ELR (cell line): ENCODE results near the gene TBC1D9B.
A peak's percentile ranks its signal among the peaks of the same experiment; 100 is the strongest.

ENCODE experiments used
- DNase-seq: peaks from one replicate; pipeline ENCODE4 v3.0.0-alpha.2; 2015; ENCODE audit warnings: low read depth

Gene TBC1D9B

DNA sequence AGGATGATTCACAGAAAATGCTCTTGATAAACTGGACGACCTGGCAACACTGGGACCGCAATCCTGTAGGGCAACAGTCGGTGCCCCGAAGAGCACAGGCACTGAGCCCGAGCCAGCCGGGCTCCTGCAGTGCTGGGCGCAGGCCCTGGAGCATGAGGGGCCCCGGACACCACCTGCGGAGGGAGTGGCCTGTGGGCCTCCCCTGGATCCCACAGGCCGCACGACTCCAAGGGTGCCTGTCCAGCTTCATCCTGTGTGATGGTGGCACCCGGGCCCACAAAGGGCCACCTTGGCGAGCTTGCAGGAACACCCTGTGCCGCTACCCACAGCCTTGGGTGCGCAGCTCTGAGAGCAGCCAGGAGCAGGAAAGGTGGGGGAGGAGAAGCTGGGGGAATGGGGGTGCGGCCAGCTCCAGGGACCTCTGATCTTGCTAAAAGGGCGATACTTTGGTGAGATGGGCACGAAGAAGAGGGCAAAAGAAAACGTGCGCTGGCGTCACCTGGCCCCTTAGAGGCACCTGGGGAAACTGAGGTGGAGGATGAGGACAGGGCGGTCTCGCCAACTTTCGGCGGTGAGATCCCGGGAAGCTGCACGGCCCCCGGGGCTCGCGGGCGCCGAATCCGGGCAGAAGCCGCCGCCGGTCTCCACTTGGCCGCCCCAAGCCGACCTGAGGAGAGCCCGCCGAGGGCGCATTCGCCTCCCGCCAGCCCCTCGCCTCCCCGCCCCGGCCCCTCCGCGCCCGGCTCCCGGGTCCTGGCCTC is 722 bp downstream of the TBC1D9B start:
- DNase-seq: peak; percentile 46

DNA sequence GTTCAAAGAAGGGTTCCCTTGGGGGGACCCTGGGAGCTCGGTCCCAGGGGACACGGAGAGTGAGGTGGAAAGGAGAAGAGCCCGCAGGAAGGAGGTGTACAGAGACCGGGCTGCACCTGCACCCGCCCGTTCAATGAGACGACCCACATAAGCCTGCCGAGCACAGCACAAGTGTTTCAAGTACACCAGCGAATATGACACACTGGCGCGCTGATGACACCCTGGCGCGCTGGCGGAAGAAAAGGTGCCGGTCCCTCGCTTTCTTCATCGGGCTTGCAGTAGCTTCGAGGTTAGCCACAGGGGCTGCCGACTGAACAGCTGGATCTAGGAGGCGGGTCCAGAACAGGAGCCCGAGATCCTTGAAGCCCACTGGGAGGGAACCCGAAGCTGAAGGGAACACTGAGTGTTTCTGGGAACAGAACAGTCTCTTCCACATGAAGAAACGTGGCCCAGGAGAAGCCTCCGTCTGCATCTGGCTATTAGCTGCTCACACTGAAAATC is 1.4 kb downstream of the TBC1D9B start:
- no peak for DNase-seq

DNA sequence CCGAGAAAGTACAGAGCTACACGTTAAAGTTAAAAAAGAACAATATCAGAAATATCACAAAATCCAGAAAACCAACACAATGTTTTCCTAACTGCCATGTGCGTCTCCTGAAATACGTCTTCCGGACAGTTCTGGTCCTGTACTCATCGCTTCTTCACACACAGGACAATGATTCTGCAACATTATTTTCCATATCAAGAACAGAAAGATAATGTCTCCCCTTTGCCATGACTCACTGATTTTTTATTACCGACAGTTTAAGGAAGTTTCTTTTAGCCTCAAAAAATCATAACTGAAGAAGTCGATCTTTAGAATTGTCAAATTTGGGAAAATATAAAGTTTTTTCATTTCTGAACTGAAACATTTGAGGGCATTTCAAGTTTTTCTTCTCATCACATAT is 2.5 kb downstream of the TBC1D9B start:
- no peak for DNase-seq

DNA sequence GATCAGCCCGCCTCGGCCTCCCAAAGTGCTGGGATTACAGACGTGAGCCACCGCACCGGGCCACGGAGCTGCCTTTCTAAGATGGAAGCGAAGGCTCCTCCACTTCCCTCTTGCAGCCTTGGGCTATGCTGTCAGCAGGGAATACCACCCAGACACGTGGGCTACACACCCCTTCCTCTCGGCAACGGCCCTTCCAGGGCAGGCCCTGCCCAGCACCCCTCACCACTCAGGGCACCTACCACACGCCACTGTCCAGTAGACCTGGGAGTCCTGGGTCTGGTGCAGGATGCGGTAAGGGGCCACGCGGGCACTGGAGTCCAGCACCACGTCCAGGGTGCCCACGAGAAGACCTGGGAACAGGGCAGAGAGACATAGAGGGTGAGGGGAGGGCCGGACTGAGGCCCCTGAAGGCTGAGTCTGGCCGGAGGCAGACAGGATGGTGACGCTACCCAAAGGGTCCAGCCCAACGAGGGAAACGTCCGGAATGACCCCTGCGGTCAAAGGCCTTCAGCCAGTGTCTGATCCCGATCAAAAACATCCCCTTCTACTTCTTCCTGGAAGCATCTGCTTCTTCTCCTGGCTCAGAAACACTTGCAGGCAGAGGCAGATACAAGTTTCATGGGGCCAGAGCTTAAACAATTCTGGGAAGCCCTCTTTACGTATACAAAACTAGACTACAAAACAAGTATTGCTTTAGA is 3.1 kb downstream of the TBC1D9B start:
- DNase-seq: no peak

DNA sequence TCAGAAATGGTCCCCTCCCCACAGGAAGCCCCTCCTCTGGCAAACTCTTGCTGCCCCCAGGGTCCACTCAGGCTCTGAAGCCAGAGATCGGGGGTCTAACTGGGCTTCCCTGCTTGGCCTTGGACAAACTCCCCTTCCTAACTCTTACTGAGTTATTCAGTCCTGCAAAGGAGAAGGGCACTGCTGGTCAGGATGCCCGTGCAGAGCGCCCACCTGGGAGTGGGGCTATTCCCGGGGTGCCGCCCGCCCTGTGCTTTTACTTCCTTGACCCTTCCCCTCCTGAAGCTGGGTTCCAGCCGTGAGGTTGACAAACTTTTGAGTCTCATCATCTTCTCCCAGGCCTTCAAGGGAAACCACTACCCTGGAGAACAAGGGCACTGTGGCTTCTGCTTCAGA is 4.9 kb downstream of the TBC1D9B start:
- no peak for DNase-seq

DNA sequence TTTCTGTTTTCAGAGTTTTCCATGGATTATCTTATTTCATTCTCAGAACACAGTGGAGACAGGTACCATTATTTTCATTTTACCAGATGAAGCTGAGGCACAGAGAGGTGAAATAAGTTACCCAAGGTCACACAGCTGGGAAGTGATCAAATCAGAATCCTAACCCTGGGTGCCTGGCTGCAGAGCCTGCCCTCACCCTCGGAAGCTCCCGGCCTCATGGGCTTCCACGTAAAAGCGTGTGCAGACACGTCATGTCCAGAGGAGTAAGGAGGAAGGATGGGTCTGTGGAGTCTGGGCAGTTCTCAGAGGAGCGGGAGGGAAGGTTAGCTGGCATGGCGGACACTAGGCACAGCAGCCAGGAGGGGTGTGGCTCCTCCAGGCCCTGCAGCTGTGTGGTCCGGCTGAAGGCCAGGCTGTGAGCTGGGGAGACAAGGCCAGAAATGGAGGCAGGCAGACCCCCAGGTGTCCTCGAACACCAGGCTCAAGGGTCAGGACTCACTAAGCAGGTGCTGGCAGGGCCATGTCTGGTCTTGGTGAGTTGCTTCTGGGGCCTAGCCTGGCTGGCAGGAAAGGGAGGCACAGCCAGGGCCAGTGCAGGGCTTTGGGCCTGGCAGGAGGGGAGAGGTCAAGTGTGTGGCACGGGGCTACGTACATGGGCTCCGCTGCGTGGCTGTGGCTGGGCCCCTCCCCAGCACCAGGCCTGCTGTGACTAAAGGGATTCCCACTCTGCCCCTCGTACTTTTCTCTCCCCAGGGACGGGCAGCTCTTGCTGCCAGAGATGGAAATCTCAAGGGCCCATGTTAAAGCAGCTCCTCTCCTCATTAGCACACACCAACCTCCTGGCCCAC is 5.6 kb downstream of the TBC1D9B start:
- no peak for DNase-seq

DNA sequence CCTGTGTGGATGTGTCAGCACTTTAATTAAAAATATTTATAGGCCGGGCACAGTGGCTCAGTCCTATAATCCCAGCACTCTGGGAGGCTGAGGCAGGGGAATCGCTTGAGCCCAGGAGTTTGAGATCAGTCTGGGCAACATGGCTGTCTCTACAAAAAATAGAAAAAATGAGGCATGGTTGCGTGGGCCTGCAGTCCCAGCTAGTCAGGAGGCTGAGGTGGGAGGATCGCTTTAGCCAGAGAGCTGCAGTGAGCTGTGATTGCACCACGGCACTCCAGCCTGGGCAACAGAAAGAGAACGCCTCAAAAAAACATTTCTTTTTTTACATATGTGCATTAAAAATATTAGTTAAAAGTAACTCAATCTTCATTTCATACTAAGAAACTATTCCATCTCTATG is 6.2 kb downstream of the TBC1D9B start:
- DNase-seq: no peak

DNA sequence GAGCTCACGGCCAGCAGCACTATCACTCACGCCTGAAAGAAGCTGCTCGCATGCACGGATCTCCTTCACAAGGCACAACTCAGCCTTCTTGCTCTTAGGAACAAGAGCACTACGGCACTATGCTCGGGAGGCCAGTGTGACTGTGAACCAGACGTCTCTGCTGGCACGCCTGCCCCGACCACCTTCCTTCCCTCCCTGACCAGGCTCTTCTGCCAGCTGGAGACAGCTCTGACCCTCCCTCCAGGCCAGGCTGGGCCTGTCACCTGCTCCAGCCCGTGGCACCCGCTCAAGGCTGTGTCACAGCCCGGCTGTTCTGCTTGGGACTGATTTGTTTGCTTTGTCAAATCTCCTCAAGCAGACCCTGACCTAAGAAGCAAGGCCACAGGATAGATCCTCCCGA is 7.0 kb downstream of the TBC1D9B start:
- DNase-seq: no peak

DNA sequence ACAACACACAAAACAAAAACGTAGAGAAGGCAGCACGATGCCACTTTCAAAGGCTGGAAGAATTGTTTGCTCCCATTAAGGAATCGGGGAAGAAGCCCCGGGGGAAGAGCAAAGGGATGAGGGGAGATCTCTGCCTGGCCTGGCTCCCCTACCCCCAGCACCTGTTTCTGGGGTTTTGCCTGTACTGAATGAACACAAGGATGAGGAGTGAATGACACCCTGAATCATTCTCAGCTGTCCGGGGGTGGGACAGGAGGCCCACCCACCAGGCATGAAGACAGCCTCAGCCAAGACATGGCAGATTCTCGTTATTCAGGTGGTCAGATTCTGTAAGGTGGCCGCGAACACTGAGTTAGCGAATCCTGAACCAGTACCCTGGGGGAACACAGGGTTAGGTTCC is 7.5 kb downstream of the TBC1D9B start:
- no peak for DNase-seq

DNA sequence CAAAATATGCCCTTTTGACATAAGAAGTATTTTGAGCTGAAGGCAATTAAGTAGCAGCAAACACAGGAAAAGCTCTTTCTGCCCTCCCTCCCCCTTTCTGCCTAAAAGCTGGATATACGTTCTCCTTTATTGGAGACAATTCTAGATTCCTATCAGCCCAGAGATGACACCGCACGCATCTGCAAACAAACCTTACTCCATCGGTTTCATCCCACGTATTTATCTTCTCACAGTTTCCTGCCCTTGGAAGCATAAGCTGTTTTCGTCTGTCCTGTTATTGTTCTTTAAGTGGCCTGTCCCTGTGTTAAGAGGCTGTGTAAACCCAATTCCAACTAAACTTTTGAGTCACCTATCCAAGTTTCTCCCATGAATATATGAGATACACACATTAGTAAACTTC is 11.8 kb downstream of the TBC1D9B start:
- no peak for DNase-seq

DNA sequence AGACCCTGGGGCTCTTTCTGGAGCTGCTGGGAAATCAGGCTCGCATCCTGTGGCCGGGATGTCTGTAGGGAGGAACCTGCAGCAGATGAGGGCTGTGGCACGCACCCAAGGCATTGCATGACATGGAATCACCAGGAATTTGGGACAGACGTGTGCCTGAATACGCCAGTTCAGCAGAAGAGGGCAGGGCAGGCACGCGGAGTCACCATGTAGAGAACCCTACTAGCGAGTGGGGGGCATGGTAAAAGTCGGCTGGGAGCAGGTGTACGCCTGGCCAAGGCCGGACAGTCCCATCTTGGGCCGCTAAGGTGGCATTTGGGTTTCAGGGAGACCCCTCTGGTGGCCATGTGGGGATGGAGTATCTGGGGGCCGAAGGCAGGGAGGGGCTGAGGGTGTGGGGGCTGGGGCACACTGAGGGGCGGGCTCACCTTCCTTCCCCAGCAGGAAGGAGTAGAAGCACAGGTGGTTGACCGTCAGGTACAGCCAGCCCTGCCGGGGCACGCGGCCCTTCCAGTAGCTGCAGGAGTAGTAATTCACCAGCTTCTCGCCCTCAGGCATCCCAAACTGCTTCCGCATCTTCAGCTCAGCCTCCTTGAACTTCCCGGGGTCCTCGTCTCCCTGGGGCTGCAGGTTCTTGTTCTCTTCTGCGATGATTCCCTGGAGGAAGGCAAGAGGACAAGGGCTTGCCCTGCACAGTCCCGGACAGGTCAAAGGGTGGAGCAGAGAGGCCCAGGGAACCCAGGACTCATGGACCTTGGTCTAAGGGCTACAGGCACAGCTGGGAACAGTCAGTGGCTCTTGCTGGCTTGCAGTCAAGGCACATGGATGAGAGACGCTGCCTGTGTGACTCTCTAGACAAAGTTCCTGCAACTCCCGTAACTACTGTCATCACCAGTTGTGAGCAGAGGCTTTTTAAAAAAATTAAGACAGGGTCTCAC is 13.5 kb downstream of the TBC1D9B start:
- DNase-seq: no peak

DNA sequence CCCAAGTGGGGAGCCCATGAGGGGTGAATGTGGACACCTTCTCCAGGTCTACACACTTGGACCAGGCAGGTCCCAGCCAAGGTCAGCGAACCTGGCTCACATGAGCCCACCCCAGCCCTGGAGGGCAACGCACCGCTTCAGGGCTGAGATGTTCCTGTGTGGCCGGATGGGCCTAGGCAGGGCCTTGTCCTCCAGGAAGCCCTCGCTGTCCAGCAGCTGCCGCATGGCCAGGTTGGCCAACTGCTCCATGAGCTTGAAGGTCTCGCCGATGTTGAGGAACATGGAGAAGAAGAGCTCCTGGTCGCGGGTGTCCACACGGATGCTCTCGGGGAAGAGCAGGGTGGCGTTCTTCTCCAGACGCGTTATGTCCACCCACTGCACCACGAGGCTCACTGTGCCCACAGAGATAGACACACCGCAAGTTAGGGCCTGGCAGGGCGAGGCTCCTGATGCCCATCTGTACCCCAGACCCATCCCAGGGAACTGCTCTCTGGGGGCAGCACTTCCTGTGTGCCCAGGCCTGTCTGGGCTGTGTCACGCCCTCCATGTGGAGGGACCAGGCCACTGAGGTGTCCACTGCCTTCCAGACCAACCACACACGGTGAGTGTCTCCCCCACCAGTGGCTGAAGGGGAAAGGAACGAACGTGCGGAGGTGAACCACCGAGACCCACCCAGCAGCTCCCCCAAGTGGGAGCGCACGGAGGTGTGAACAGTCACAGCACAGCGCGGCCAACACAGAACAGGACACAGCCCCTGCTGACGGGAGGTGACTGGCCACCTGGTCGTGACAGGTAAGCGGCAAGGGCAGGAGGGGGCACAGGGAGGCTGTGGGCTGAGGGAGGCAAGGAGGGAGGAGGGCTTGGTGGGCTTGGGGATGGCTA is 14.4 kb downstream of the TBC1D9B start:
- no peak for DNase-seq

DNA sequence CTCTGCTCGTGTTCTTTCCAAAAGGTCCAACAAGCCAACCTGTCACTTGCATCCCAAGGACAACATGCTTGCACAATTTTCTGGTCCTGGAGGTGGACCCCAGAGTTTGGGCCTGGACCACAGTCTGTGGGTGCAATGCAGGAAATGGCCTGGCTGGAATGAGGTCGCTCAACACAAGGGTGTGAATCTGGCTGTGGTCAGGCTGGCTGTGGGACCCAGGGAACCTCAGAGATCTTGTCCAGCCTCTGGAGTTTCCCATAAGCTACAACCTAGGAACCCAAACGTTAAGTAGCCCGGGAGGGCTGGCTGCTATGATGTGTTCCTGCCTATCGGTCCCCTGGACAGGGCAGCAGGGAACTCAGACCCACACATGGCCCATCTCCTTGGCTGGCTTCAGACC is 15.4 kb downstream of the TBC1D9B start:
- DNase-seq: no peak

DNA sequence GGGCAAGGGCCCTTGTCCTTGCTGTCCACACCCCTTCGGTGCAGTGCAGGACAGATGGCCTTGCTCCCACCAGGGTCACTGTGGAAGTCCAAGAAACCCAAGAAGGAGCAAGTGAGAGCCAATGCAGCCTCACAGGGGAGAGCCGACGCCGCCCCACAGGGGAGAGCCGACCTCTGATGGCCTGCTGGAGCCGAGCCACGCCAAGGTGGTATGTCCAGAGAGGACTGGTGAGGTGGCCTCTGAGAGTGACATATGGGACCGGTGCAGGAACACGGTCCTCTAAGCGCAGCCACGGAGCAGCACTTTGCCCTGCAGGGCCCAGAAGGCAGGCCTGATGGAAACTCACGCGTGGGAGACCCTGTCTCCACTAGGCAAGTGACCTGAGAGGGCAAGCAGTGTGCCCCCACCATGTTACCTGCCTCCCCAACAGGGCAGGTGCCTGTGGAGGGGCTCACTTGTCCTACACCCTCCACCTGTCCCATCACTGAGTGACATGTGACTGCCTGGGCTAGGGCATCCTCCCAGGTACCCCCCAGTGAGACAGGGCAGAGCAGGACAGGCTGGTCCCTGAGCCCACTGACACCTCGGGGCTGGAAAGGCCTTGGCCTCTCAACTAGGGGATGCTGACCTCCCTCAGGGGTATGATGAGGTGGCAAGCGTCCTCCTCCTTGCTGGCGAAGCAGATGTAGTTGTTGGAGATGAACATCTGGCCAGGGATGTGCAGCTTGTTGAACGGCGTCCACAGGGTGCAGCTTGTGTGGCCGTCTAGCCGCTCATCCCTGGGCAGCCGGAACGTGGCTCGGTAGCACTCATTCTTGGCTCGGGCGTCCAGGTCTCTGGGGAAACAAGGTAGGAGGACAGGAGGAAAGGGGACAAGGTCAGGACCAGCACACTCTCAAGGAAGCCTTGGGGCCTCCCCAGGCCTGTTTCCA is 16.7 kb downstream of the TBC1D9B start:
- no peak for DNase-seq

DNA sequence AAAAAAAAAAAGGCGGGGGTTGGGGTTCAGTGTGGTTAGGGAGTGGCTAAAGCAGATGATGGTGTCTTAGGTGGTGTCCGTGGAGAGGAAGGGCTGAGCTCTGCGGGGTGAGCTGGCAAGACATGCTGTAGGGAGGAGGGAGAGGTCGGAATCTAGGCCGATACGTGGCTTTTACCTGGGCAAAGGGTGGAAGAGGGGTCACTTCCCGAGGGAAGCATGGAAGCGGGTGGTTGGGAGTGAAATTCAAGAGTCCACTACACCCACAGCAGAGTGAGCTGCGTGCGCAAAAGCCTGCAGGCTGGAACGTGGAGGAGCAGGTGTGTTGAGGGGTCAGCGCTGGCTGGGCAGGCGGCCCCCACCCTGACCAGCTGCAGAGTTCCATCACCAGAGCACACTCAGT is 17.8 kb downstream of the TBC1D9B start:
- DNase-seq: no peak

DNA sequence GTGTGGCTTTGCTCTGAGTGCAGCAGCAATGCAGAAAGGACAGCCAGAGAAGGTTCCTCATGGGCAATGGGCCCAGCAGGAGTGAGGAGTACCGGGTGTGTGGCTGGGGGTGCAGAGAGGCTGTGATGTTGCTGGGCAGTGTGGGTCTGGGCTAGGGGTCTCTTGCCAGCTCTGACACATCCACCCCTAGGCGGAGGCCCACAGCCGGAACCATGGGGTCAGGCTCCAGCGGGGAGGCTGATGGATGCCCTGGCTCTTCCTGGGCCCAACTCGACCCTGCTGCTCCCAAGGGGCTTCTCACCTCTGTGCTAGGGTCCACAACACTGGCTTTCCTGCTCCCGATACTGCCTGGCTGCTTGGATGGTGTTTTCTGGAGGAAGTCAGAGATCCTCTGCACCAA is 19.9 kb downstream of the TBC1D9B start:
- DNase-seq: no peak

DNA sequence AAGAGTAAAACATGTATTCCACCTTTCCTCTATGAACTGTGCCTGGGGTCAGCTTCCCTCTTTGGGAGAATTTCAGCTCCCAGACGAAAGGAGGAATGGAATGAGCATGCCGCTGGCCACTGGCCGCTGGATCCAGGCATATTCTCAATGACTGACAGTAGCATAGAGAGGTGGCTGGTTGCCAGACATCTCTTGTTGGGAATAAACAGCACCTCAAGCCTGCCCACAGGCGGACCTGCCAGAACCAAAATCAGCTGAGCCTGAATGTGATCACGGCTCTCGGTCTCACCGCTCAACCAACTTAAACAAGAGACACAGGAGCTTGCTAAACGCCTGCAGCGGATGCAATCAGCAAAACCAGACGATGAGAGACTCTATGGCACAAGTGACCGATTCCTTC is 20.6 kb downstream of the TBC1D9B start:
- no peak for DNase-seq

DNA sequence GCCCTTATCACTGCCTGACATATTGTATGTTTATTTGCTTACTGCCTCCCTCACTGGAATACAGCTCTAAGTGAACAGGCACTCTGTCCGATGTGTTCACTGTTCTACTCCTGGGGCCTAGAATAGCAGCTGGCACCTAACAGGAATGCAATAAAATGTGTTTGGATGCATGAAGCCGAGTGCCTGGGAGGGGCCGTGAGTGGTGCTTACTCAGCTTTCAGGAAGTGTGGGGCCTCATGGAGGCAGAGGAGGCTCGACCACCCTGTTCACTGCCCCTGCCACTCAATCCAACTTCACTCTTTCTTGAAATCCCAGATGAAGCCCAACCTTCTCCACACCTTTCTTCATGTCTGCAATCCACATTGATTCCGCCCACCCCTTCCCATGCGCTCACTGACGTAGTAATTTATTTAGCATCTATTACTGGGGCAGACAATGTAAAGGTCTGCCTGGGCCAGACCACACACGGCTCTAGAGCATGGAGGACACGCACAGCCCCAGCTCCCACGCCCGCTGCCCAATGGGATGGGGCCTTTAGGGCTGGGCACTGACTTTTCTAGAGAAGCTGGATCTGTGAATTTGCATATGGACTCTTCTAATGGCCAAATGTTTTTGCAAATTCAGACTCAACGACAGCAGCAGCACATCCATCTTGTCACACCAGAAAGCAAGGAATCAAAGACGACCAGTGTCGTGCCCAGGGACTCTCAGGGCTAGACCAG is 21.3 kb downstream of the TBC1D9B start:
- no peak for DNase-seq
